ENCODE results near the gene DLEC1. TPM values are rescaled to one million over a fixed set of nuclear protein-coding genes. Genes with fewer than 3 reads are reported as not detected.
A peak's percentile ranks its signal among the peaks of the same experiment; 100 is the strongest.

The DLEC1 gene
- total RNA-seq, 2 experiments from 2014 or later: 0.70 to 1.1 TPM

DNA sequence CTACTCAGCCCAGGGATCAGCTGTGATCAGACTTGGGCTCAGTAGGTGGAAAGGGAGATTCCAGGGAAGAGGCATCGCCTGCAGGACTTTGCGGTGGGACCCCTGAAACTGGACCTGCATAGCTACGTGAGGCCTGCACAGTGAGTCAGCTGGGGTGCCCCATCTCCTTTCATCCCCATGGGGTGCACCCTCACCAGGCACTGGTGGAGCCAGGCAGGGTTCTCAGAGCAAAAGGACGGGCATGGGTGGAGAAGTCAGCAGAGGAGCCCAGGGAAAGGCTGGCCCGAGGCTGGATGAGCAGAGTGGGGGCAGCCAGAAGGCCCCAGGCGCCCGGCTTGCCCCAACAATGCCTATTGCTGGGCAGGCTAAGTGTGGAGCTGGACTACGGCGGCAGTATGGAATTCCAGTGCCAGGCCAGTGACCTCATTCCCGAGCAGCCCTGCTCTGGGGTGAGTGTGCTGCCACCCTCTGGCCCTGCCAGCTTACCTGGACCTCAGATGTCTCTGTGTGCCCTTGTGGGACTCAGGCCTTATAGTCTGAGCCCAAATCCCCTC, 78.2 kb downstream of the DLEC1 start:
- intact Hi-C loops (cut with micrococcal nuclease): loop anchor here (5.0 to 10.0 kb wide), 3 partner anchors 142 to 360 kb away; partner anchors contain the start of gene XYLB
- no peak overlapping the region for H3K4me3 Mint-ChIP-seq
- H3K4me1 Mint-ChIP-seq (ENCODE audit: low read depth): no peaks in the 10 kb centered on the region
- ChIA-PET CTCF (interaction anchor here (0.6 to 5.2 kb wide), 17 partner anchors 20 to 404 kb away, joined by 3 to 41 read pairs (median 3); partner anchors contain the start of genes ACAA1 and XYLB), POLR2A (interaction anchor here (1.0 kb wide), 1 partner anchor 339 kb away, joined by 3 read pairs; no protein-coding TSS in a partner anchor)
- H3K9me3 Mint-ChIP-seq: no peaks in the 10 kb centered on the region
- no peak overlapping the region for H3K27ac Mint-ChIP-seq
- no peaks in the 10 kb centered on the region for H3K27me3 Mint-ChIP-seq
- no peak for DNase-seq
- H3K36me3 Mint-ChIP-seq: peaks cover 12% of the 10 kb centered on the region

DNA sequence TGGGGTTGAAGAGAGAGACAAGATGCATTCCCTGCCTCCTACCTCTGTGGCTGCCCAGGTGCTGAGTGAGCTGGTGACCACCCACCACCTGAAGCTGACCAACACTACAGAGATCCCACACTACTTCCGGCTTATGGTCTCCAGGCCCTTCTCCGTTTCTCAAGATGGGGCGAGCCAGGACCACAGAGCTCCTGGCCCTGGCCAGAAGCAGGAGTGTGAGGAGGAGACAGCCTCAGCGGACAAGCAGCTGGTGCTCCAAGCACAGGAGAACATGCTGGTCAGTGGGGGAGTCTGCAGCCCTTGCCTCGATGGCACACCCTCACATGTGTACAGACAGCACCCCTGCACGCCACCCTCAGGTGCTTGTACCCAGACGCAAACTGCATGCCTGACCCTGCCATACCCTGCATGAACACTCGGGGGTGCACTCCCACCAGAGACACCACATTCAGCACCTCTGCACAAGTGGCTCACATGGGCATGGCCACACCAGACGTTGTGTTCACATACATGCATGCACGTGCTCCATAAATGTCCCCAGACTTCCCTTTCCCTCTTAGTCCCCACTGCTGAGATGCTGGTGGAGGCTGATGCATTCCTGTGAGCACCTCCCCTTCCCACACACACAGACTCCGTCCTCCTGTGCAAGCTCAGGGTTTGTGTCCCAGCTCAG, 78.9 kb downstream of the DLEC1 start:
- Mint-ChIP-seq H3K4me1 (ENCODE audit: low read depth) (no peaks in the 10 kb centered on the region), H3K27me3 (no peaks in the 10 kb centered on the region), H3K36me3 (peaks cover 13% of the 10 kb centered on the region)

DNA sequence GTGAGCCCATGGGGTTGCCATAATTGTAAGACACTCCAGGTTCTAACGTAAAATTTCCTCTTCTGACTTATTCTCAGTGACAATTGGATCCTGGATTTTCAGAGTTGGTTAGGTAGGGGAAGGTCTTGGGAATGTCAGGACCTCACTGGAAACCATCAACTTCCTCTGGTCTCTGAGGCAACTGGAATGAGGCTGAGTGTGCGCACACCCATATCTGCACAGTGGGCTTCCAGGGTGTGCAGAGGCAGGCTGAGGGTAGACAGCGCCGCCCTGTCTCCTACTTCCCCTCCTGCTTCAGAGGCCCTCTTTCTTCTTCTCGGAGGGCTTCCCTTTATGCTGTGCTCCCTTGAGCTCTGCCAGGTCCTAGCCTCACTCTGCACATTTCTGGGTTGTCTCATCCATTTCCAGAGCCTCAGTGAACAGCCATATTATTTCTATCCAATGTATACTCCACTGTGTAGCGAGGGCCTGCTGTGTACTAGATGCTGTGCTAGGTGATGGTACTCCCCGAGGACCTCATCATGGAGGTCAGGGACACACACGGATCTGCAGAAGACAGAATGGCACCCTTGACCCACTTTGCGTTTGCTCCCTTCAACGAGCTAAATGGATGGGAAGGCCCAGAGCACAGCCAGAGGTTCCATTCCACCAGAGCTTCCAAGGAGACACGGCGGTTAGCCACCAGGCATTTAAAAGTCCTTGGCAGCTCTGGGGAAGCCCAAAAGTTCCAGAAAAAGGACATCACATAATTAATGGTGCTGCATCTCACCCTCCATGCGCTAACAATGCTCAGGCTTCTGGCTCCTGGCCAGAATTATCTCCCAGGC, 79.6 kb downstream of the DLEC1 start:
- Mint-ChIP-seq H3K4me3 (no peak overlapping the region), H3K27ac (no peak overlapping the region), H3K36me3 (peaks cover 17% of the 10 kb centered on the region), H3K9me3 (no peaks in the 10 kb centered on the region), H3K4me1 (ENCODE audit: low read depth) (no peaks in the 10 kb centered on the region), H3K27me3 (no peaks in the 10 kb centered on the region)
- POLR2A ChIA-PET: interaction anchor here (1.0 kb wide), 1 partner anchor 337 kb away, joined by 3 read pairs; no protein-coding TSS in a partner anchor
- no peak for DNase-seq
- intact Hi-C loops (cut with micrococcal nuclease): loop anchor here (5.0 to 10.0 kb wide), 3 partner anchors 144 to 359 kb away; partner anchors contain the start of gene XYLB
- CTCF ChIA-PET: interaction anchor here (0.6 to 5.2 kb wide), 17 partner anchors 9 to 403 kb away, joined by 3 to 41 read pairs (median 3); partner anchors contain the start of genes ACAA1, EXOG and XYLB

More for the DNA sequence above, 78.9 kb downstream of the DLEC1 start:
- peak; percentile 85 for DNase-seq
- intact Hi-C loops (cut with micrococcal nuclease): loop anchor here (5.0 to 10.0 kb wide), 3 partner anchors 143 to 359 kb away; partner anchors contain the start of gene XYLB
- Mint-ChIP-seq H3K27ac (no peak overlapping the region), H3K9me3 (no peaks in the 10 kb centered on the region), H3K4me3 (no peak overlapping the region)
- ChIA-PET POLR2A (interaction anchor here (0.5 to 1.0 kb wide), 2 partner anchors 338 to 933 kb away, joined by 3 read pairs; no protein-coding TSS in a partner anchor), CTCF (interaction anchor here (0.6 to 5.2 kb wide), 22 partner anchors 8 to 404 kb away, joined by 3 to 41 read pairs (median 3); partner anchors contain the start of genes ACAA1, EXOG and XYLB)

GRCh38 chr3:38119248-38119544, 80.2 kb downstream of the DLEC1 start:
- H3K27ac Mint-ChIP-seq: no peak overlapping the region
- POLR2A ChIA-PET: no interaction called here
- no peak for DNase-seq
- intact Hi-C loops (cut with micrococcal nuclease): loop anchor here (5.0 to 10.0 kb wide), 3 partner anchors 144 to 358 kb away; partner anchors contain the start of gene XYLB
- H3K4me3 Mint-ChIP-seq: no peak overlapping the region
- H3K9me3 Mint-ChIP-seq: no peaks in the 10 kb centered on the region
- H3K27me3 Mint-ChIP-seq: no peaks in the 10 kb centered on the region
- CTCF ChIA-PET: interaction anchor here (0.7 to 5.2 kb wide), 5 partner anchors 162 to 377 kb away, joined by 3 to 41 read pairs (median 3); partner anchors contain the start of genes EXOG and XYLB
- no peaks in the 10 kb centered on the region for H3K4me1 Mint-ChIP-seq (ENCODE audit: low read depth)
- peaks cover 17% of the 10 kb centered on the region for H3K36me3 Mint-ChIP-seq

DNA sequence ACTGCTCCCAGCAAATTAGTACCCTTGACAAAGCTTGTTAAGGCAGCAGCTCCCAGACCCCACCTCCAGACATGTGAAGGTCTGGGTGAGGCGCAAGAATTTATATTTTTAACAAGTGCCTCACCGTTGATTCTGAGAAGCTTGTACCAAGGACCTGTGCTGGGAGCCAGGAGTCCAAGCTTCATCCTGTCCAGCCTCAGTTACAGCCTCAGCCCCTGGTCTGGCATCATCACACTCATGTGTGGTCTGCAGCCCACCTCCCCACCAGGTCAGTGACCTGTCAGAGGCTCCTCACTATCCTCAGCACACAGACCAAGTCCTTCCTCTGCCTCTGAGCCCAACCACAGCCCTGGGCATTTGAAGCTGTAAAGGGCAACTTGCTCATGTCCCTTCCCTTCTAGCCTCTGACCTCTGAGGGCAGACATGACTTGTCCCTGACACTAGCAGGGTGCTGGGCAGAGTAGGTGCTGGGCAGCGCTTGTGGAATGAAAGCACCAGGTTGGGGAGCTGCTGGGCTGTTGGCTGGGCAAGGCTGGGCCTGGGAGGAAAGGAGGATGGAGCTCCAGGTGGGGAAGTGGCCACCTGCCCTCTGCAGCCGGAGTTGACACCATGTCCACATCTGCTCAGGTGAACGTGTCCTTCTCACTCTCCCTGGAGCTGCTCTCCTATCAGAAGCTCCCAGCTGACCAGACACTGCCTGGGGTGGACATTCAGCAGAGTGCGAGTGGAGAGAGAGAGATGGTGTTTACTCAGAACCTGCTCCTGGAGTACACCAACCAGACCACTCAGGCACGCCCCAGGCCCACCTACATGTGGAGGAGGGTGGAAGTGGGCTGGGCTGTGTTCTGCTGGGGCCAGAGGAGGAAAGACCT, 81.0 kb downstream of the DLEC1 start:
- ChIA-PET CTCF (interaction anchor here (0.8 to 5.2 kb wide), 3 partner anchors 72 to 360 kb away, joined by 3 to 41 read pairs (median 3); partner anchors contain the start of gene XYLB), POLR2A (no interaction called here)
- no peak overlapping the region for H3K4me3 Mint-ChIP-seq
- no peak for DNase-seq
- H3K27me3 Mint-ChIP-seq: no peaks in the 10 kb centered on the region
- no peak overlapping the region for H3K27ac Mint-ChIP-seq
- H3K9me3 Mint-ChIP-seq: no peaks in the 10 kb centered on the region
- peaks cover 21% of the 10 kb centered on the region for H3K36me3 Mint-ChIP-seq
- intact Hi-C loops (cut with micrococcal nuclease): loop anchor here (5.0 to 10.0 kb wide), 3 partner anchors 145 to 357 kb away; partner anchors contain the start of gene XYLB
- no peaks in the 10 kb centered on the region for H3K4me1 Mint-ChIP-seq (ENCODE audit: low read depth)

- Mint-ChIP-seq H3K9me3 (no peaks in the 10 kb centered on the region), H3K4me1 (ENCODE audit: low read depth) (no peaks in the 10 kb centered on the region), H3K36me3 (peaks cover 28% of the 10 kb centered on the region), H3K27ac (no peak overlapping the region), H3K27me3 (no peaks in the 10 kb centered on the region), H3K4me3 (no peak overlapping the region)
- POLR2A ChIA-PET: no interaction called here
- intact Hi-C loops (cut with micrococcal nuclease): no loop called here
- CTCF ChIA-PET: interaction anchor here (1.0 to 5.2 kb wide), 3 partner anchors 177 to 359 kb away, joined by 3 to 41 read pairs (median 4); partner anchors contain the start of gene XYLB
- DNase-seq: no peak
These were observed 81.9 kb downstream of the DLEC1 start for GRCh38 chr3:38120693-38121450.

GRCh38 chr3:38121451-38121831, 82.4 kb downstream of the DLEC1 start:
- H3K36me3 Mint-ChIP-seq: peaks cover 28% of the 10 kb centered on the region
- no peak for DNase-seq
- ChIA-PET CTCF (interaction anchor here (1.4 kb wide), 1 partner anchor 177 kb away, joined by 4 read pairs; no protein-coding TSS in a partner anchor), POLR2A (no interaction called here)
- H3K27ac Mint-ChIP-seq: no peak overlapping the region
- no peaks in the 10 kb centered on the region for H3K9me3 Mint-ChIP-seq
- no peak overlapping the region for H3K4me3 Mint-ChIP-seq
- intact Hi-C loops (cut with micrococcal nuclease): no loop called here
- no peaks in the 10 kb centered on the region for H3K27me3 Mint-ChIP-seq
- no peaks in the 10 kb centered on the region for H3K4me1 Mint-ChIP-seq (ENCODE audit: low read depth)

- intact Hi-C loops (cut with micrococcal nuclease): no loop called here
- H3K36me3 Mint-ChIP-seq: peaks cover 28% of the 10 kb centered on the region
- ChIA-PET POLR2A (no interaction called here), CTCF (interaction anchor here (1.4 kb wide), 1 partner anchor 176 kb away, joined by 4 read pairs; no protein-coding TSS in a partner anchor)
- DNase-seq: no peak
- no peaks in the 10 kb centered on the region for H3K27me3 Mint-ChIP-seq
- H3K4me3 Mint-ChIP-seq: no peak overlapping the region
- no peak overlapping the region for H3K27ac Mint-ChIP-seq
- H3K4me1 Mint-ChIP-seq (ENCODE audit: low read depth): no peaks in the 10 kb centered on the region
- H3K9me3 Mint-ChIP-seq: no peaks in the 10 kb centered on the region
These were observed 82.9 kb downstream of the DLEC1 start for GRCh38 chr3:38121832-38122461.

- H3K27me3 Mint-ChIP-seq: no peaks in the 10 kb centered on the region
- no peak overlapping the region for H3K4me3 Mint-ChIP-seq
- H3K4me1 Mint-ChIP-seq (ENCODE audit: low read depth): no peaks in the 10 kb centered on the region
- ChIA-PET POLR2A (no interaction called here), CTCF (no interaction called here)
- H3K36me3 Mint-ChIP-seq: peaks cover 34% of the 10 kb centered on the region
- intact Hi-C loops (cut with micrococcal nuclease): no loop called here
- DNase-seq: no peak
- H3K9me3 Mint-ChIP-seq: no peaks in the 10 kb centered on the region
- H3K27ac Mint-ChIP-seq: no peak overlapping the region
These were observed 83.8 kb downstream of the DLEC1 start for GRCh38 chr3:38122712-38123290.

All from activated CD4-positive, alpha-beta memory T cell treated with anti-CD3 and anti-CD28 coated beads for 36 hours (primary cell).